IPS-18a (cell line): Measurements from ENCODE around the gene CDH3.

ENCODE experiments used
- H3K27ac ChIP-seq: one replicate; pipeline ENCODE4 v1.5.1; 2013; ENCODE audit warnings: low read length
- H3K27me3 ChIP-seq: one replicate; pipeline ENCODE4 v1.6.1; 2013; ENCODE audit warnings: mild to moderate bottlenecking, low read length; ENCODE audit not compliant: control insufficient read depth, insufficient read depth
- H3K36me3 ChIP-seq: one replicate; pipeline ENCODE4 v1.6.1; 2013; ENCODE audit warnings: low read depth, low read length; ENCODE audit not compliant: control insufficient read depth
- H3K4me1 ChIP-seq: one replicate; pipeline ENCODE4 v1.6.1; 2013; ENCODE audit warnings: low read depth, low read length; ENCODE audit not compliant: control insufficient read depth
- H3K4me3 ChIP-seq: one replicate; pipeline ENCODE4 v1.5.1; 2013; ENCODE audit warnings: low read length
- H3K9ac ChIP-seq: one replicate; pipeline ENCODE4 v1.6.1; 2013; ENCODE audit warnings: mild to moderate bottlenecking, low read length, moderate library complexity
- H3K9me3 ChIP-seq: one replicate; pipeline ENCODE4 v1.6.1; 2013; ENCODE audit warnings: low read depth, low read length; ENCODE audit not compliant: control insufficient read depth

CDH3 gene

DNA sequence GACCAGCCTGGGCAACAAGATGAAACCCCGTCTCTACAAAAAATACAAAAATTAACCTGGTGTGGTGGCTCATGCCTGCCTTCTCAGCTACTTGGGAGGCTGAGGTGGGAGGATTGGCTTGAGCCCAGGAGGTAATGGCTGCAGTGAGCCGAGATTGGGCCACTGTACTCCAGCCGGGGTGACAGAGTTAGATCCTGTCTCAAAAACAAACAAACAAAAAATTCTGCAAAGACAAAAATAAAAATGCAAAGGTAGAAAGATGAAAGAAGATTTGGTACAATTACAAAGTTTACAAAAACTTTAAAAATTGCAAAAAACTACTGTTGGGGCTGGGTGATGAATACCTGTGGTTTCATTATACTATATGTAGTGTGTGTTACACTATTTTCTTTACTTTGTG, 86.5 kb downstream of the CDH3 start:
- Histone ChIP-seq H3K27me3 (no peaks in the 10 kb centered on the region), H3K9ac (no peak overlapping the region), H3K36me3 (no peaks in the 10 kb centered on the region), H3K4me3 (no peak overlapping the region), H3K4me1 (peaks cover 18% of the 10 kb centered on the region), H3K9me3 (no peaks in the 10 kb centered on the region), H3K27ac (no peak overlapping the region)

DNA sequence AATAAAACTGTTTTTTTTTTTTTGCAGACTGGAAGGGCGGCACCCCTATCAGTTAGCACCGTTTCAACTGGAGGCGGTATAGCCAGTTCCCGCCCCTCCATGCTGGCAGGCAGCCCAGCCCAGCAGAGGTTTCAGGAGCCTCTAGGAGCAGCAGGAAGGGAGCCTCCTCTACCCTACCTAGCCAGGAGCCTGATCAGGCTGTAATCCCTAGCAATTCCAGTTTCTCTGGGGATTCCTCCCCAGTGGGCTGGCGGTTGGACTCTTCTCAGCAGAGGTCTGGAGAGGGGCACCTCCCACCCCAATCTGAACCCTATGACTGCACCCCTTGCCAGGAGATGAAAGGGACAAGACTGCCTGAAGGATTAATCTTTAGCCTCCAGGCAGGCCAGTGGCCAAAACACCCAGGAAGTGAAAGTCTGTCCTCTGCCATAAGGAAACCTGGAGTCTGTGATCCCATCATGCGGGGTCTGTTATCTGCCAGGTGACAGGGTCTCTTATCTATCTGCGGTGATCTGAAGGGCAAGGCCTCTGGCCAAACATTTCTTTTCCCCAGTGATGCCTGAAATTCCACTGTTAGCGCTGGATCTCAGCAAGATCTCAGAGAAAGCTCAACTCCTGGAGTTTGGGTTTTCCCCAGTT, 87.1 kb downstream of the CDH3 start:
- H3K9ac ChIP-seq, result peak overlapping the region; percentile 14
- no peaks in the 10 kb centered on the region for H3K36me3 ChIP-seq
- H3K27me3 ChIP-seq, result no peaks in the 10 kb centered on the region
- H3K27ac ChIP-seq, result peak overlapping the region; percentile 19
- H3K4me3 ChIP-seq, result peak overlapping the region; percentile 1
- no peaks in the 10 kb centered on the region for H3K9me3 ChIP-seq
- peaks cover 18% of the 10 kb centered on the region for H3K4me1 ChIP-seq

DNA sequence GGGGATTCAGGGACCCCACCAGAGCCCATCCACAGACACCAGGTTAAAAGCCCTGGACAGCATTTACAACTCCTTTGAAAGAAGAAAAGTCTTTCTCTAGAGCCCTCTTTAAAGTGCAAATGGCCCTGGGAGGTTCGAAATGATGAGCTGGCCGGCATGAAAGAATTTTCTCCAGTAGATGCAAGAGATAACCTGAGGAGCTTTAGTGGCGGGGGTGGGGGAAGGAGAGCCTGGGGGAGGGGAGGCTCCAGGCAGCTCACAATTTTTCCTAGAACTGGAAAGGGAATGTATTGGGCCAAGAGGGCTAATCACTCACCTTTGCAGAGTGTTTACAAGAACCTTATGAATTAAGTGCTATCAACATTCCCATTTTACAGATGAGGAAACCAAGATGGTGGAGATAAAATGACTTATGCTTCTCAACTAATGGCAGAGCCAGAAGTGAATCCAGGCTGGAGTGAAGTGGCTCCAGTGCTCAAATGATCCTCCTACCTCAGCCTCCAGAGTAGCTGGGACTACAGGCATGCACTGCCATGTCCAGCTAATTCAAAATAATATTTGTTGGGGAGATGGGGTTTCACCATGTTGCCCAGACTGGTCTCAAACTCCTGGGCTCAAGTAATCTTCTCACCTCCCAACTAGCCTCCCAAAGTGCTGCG, 87.8 kb downstream of the CDH3 start:
- Histone ChIP-seq H3K4me3 (peak overlapping the region; percentile 1), H3K4me1 (peaks cover 18% of the 10 kb centered on the region), H3K9me3 (no peaks in the 10 kb centered on the region), H3K27ac (peak overlapping the region; percentile 19), H3K9ac (no peak overlapping the region), H3K36me3 (no peaks in the 10 kb centered on the region), H3K27me3 (no peaks in the 10 kb centered on the region)

DNA sequence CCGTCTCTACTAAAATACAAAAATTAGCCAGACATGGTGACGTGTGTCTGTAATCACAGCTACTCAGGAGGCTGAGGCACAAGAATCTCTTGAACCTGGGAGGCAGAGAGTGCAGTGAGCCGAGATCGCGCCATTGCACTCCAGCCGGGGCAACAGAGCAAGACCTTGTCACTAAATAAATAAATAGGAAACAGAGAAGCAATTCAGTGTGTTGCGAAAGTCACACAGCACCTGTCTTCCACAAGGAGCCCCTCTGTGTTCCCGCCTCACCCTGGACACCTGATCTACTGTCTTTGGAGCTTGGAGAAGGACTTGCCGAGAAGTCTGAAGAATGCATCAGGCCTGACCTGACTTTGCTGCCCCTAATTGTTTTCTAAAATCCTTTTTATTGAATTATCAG, 88.5 kb downstream of the CDH3 start:
- no peak overlapping the region for H3K27ac ChIP-seq
- H3K4me1 ChIP-seq, result peaks cover 18% of the 10 kb centered on the region
- no peak overlapping the region for H3K4me3 ChIP-seq

DNA sequence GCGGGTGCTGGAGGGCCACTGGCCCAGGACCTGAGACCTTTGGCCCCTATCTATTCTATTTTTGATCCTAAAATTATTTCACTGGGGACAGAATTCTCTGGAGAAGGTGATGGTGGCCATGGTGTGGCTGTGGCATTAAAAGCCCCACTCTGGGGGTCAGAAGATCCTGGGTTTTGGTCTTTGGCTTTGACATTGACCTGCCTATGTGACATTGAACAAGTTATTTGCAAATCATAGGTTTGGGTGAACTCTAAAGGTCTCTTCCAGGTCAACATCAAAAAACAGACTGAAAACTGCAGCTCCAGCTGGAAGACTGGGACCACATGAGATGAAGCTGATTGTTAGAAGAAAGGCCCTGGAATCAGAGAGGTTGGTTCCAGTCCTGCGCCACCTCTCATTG, 89.7 kb downstream of the CDH3 start:
- H3K27me3 ChIP-seq, result no peaks in the 10 kb centered on the region
- no peak overlapping the region for H3K9ac ChIP-seq
- peaks cover 18% of the 10 kb centered on the region for H3K4me1 ChIP-seq
- no peak overlapping the region for H3K27ac ChIP-seq
- no peaks in the 10 kb centered on the region for H3K9me3 ChIP-seq
- peaks cover under 1% of the 10 kb centered on the region for H3K36me3 ChIP-seq
- H3K4me3 ChIP-seq, result no peak overlapping the region

More for the DNA sequence above, 88.5 kb downstream of the CDH3 start:
- Histone ChIP-seq H3K9ac (no peak overlapping the region), H3K27me3 (no peaks in the 10 kb centered on the region), H3K9me3 (no peaks in the 10 kb centered on the region), H3K36me3 (no peaks in the 10 kb centered on the region)

DNA sequence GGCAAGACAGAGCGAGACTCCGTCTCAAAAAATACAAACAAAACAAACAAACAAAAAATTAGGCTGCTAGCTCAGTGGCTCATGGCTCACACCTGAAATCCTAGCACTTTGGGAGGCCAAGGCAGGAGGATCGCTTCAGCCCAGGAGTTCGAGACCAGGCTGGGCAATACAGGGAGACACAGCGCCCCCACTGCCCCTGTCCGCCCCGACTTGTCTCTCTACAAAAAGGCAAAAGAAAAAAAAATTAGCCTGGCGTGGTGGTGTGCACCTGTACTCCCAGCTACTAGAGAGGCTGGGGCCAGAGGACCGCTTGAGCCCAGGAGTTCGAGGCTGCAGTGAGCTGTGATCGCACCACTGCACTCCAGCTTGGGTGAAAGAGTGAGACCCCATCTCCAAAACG, 91.5 kb downstream of the CDH3 start:
- no peaks in the 10 kb centered on the region for H3K9me3 ChIP-seq
- no peak overlapping the region for H3K9ac ChIP-seq
- peaks cover 12% of the 10 kb centered on the region for H3K36me3 ChIP-seq
- H3K4me3 ChIP-seq, result no peak overlapping the region
- H3K4me1 ChIP-seq, result peaks cover 27% of the 10 kb centered on the region
- no peak overlapping the region for H3K27ac ChIP-seq
- no peaks in the 10 kb centered on the region for H3K27me3 ChIP-seq

DNA sequence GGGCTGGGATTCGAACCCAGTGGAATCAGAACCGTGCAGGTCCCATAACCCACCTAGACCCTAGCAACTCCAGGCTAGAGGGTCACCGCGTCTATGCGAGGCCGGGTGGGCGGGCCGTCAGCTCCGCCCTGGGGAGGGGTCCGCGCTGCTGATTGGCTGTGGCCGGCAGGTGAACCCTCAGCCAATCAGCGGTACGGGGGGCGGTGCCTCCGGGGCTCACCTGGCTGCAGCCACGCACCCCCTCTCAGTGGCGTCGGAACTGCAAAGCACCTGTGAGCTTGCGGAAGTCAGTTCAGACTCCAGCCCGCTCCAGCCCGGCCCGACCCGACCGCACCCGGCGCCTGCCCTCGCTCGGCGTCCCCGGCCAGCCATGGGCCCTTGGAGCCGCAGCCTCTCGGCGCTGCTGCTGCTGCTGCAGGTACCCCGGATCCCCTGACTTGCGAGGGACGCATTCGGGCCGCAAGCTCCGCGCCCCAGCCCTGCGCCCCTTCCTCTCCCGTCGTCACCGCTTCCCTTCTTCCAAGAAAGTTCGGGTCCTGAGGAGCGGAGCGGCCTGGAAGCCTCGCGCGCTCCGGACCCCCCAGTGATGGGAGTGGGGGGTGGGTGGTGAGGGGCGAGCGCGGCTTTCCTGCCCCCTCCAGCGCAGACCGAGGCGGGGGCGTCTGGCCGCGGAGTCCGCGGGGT, 92.1 kb downstream of the CDH3 start, which contains the start of gene CDH1:
TSS of gene CDH1 (plus strand) at position 247 of the 684 bp plus-strand sequence. CDS start at position 371, 124 bp downstream.
- peak within 1 kb of the TSS; percentile 35 for H3K9ac ChIP-seq
- H3K4me1 ChIP-seq, result peaks cover 21% of the 10 kb centered on the region
- H3K27ac ChIP-seq, result no peak within 1 kb of the TSS
- H3K9me3 ChIP-seq, result no peaks in the 10 kb centered on the region
- H3K27me3 ChIP-seq, result no peaks in the 10 kb centered on the region
- H3K4me3 ChIP-seq, result peak within 1 kb of the TSS; percentile 71
- peaks cover 12% of the 10 kb centered on the region for H3K36me3 ChIP-seq

DNA sequence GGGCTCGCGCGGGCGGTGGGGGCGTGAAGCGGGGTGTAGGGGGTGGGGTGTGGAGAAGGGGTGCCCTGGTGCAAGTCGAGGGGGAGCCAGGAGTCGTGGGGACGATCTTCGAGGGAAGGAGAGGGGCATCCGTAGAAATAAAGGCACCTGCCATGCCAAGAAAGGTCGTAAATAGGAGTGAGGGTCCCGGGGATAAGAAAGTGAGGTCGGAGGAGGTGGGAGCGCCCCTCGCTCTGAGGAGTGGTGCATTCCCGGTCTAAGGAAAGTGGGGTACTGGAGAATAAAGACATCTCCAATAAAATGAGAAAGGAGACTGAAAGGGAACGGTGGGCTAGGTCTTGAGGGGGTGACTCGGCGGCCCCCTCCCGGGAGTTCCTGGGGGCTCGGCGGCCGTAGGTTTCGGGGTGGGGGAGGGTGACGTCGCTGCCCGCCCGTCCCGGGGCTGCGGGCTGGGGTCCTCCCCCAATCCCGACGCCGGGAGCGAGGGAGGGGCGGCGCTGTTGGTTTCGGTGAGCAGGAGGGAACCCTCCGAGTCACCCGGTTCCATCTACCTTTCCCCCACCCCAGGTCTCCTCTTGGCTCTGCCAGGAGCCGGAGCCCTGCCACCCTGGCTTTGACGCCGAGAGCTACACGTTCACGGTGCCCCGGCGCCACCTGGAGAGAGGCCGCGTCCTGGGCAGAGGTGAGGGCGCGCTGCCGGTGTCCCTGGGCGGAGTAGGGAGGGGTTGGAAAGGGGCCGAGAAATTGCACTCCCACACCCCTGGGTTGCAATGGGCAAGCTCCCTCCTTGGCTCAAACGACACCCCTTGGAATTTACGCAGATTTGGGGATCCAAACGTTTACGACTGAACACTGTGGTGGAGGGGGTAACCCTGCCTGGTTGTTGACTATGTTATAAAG, 92.9 kb downstream of the CDH3 start:
- H3K4me1 ChIP-seq, result peaks cover 19% of the 10 kb centered on the region
- no peaks in the 10 kb centered on the region for H3K9me3 ChIP-seq
- no peak overlapping the region for H3K27ac ChIP-seq
- H3K9ac ChIP-seq, result peak overlapping the region; percentile 35
- peaks cover 12% of the 10 kb centered on the region for H3K36me3 ChIP-seq
- H3K27me3 ChIP-seq, result no peaks in the 10 kb centered on the region
- peak overlapping the region; percentile 71 for H3K4me3 ChIP-seq

DNA sequence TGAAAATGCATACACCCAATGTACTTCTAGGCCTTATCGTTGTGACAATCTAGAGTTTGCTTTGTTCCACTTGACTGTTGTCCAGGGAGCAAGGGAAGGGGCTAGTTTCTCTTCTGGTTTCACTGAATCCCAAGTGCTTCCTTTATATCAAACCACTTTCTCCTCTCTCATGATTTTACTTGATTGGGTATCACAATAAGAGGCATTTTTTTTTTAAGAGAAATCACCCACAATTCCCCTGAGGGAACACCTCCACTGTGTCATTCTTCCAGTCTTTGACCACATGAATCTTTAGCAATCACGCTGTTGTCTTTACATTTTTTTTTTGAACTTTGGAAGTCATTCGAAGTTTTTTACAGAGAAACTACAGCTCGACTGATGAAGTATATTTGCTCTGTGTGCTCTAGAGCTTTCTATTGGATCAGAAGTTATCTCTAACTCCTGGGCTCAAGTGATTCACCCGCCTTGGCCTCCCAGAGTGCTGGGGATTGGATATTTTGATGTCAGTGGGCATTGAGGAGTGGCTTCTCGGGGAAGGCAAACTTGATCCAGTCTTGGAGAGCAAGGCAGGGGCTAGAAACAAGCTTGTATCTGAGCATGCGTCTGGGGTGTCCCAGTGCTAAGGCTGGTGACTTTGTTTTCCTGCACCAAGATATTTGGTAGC, 95.0 kb downstream of the CDH3 start:
- Histone ChIP-seq H3K4me1 (peaks cover 29% of the 10 kb centered on the region), H3K27me3 (no peaks in the 10 kb centered on the region), H3K9me3 (no peaks in the 10 kb centered on the region), H3K36me3 (peaks cover 18% of the 10 kb centered on the region), H3K4me3 (no peak overlapping the region), H3K27ac (no peak overlapping the region), H3K9ac (no peak overlapping the region)

DNA sequence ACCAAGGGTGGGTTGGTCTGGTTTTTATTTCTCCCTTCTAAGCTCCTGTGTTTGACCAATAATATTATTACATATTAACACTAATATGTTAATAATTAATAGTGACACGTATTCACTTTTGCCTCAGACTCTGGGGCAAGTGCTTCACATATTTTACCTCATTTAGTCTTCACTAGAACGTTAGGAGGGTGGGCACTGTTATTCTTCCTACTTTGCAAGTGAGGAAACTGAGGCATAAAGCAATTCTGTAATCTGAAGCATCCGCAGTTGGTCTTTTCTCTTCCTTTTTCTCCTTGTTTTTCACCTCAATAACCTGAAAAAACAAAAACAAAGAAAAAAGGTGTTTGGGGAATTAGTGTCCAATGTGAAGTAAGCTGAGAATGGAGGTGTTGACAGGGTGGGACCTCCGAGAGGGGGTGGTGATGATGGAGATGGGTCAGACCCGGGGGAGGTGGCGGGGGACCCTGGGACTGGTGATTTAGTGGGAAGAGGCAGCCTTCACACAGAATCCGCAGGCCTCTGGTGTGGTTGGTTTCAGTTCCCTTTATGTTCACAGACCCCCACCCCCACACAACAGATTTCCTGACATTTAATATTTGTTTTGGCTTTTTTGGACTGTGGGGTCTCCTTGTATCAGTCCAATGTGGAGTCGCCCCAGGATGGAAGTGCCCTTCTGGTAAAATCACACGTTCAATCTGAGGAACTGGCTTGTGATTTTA, 95.7 kb downstream of the CDH3 start:
- H3K27me3 ChIP-seq, result no peaks in the 10 kb centered on the region
- no peak overlapping the region for H3K9ac ChIP-seq
- H3K9me3 ChIP-seq, result no peaks in the 10 kb centered on the region
- H3K4me1 ChIP-seq, result peaks cover 29% of the 10 kb centered on the region
- no peak overlapping the region for H3K4me3 ChIP-seq
- H3K36me3 ChIP-seq, result peaks cover 18% of the 10 kb centered on the region
- H3K27ac ChIP-seq, result no peak overlapping the region
